ENCODE data around the gene DMRTC2.

The DMRTC2 gene

GRCh38 chr19:41850381-41850780 is 5.5 kb downstream of the DMRTC2 start:
- no peak overlapping the region for H3K4me3 ChIP-seq (ENCODE audit: low read length)
- no peak overlapping the region for H3K9ac ChIP-seq (ENCODE audit: low read length)
- no peaks in the 10 kb centered on the region for H3K4me1 ChIP-seq (ENCODE audit: control insufficient read depth, insufficient read depth, low read length)
- no peaks in the 10 kb centered on the region for H3K36me3 ChIP-seq (ENCODE audit: control insufficient read depth, insufficient read depth, low read length)
- H3K9me3 ChIP-seq (ENCODE audit: control insufficient read depth, low read length): no peaks in the 10 kb centered on the region
- H3K27me3 ChIP-seq (ENCODE audit: control insufficient read depth, insufficient read depth, low read length): peaks cover 10% of the 10 kb centered on the region

- Histone ChIP-seq H3K36me3 (ENCODE audit: control insufficient read depth, insufficient read depth, low read length) (no peaks in the 10 kb centered on the region), H3K27me3 (ENCODE audit: control insufficient read depth, insufficient read depth, low read length) (peaks cover 10% of the 10 kb centered on the region), H3K4me1 (ENCODE audit: control insufficient read depth, insufficient read depth, low read length) (no peaks in the 10 kb centered on the region), H3K9me3 (ENCODE audit: control insufficient read depth, low read length) (no peaks in the 10 kb centered on the region), H3K4me3 (ENCODE audit: low read length) (no peak overlapping the region), H3K9ac (ENCODE audit: low read length) (no peak overlapping the region)
Observed at GRCh38 chr19:41851456-41851855, 6.6 kb downstream of the DMRTC2 start.

- H3K4me1 ChIP-seq (ENCODE audit: control insufficient read depth, insufficient read depth, low read length): no peaks in the 10 kb centered on the region
- no peak overlapping the region for H3K4me3 ChIP-seq (ENCODE audit: low read length)
- no peak overlapping the region for H3K9ac ChIP-seq (ENCODE audit: low read length)
- H3K27me3 ChIP-seq (ENCODE audit: control insufficient read depth, insufficient read depth, low read length): peaks cover 10% of the 10 kb centered on the region
- no peaks in the 10 kb centered on the region for H3K36me3 ChIP-seq (ENCODE audit: control insufficient read depth, insufficient read depth, low read length)
- H3K9me3 ChIP-seq (ENCODE audit: control insufficient read depth, low read length): no peaks in the 10 kb centered on the region
Observed at GRCh38 chr19:41853344-41853743, 8.5 kb downstream of the DMRTC2 start.

GRCh38 chr19:41853768-41854167 is 8.9 kb downstream of the DMRTC2 start:
- no peak overlapping the region for H3K4me3 ChIP-seq (ENCODE audit: low read length)
- H3K4me1 ChIP-seq (ENCODE audit: control insufficient read depth, insufficient read depth, low read length): no peaks in the 10 kb centered on the region
- H3K9me3 ChIP-seq (ENCODE audit: control insufficient read depth, low read length): no peaks in the 10 kb centered on the region
- H3K36me3 ChIP-seq (ENCODE audit: control insufficient read depth, insufficient read depth, low read length): no peaks in the 10 kb centered on the region
- H3K27me3 ChIP-seq (ENCODE audit: control insufficient read depth, insufficient read depth, low read length): peaks cover 10% of the 10 kb centered on the region
- no peak overlapping the region for H3K9ac ChIP-seq (ENCODE audit: low read length)

DNA sequence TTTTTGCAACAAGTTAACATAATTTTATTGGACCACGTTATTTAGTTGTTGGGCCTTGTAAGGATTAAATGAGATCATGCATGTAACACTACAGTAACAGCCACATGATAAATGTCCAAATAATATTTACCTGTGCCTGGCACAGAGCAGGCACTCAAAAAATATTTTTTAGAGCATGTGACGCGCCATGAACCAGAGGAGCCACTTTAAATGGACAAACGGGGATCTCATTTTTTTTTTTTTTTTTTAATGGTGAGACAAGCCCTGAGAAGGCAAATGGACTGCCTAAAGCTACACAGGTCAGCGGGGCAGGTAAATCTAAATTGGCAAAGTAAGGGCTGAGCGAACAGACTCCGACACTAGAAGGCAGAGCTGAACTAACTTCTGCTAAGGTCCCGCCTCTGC is 14.4 kb downstream of the DMRTC2 start:
- H3K4me3 ChIP-seq (ENCODE audit: low read length): no peak overlapping the region
- H3K36me3 ChIP-seq (ENCODE audit: control insufficient read depth, insufficient read depth, low read length): peaks cover 4% of the 10 kb centered on the region
- no peaks in the 10 kb centered on the region for H3K9me3 ChIP-seq (ENCODE audit: control insufficient read depth, low read length)
- H3K27me3 ChIP-seq (ENCODE audit: control insufficient read depth, insufficient read depth, low read length): no peaks in the 10 kb centered on the region
- peaks cover 37% of the 10 kb centered on the region for H3K4me1 ChIP-seq (ENCODE audit: control insufficient read depth, insufficient read depth, low read length)
- H3K9ac ChIP-seq (ENCODE audit: low read length): peak overlapping the region; percentile 11

DNA sequence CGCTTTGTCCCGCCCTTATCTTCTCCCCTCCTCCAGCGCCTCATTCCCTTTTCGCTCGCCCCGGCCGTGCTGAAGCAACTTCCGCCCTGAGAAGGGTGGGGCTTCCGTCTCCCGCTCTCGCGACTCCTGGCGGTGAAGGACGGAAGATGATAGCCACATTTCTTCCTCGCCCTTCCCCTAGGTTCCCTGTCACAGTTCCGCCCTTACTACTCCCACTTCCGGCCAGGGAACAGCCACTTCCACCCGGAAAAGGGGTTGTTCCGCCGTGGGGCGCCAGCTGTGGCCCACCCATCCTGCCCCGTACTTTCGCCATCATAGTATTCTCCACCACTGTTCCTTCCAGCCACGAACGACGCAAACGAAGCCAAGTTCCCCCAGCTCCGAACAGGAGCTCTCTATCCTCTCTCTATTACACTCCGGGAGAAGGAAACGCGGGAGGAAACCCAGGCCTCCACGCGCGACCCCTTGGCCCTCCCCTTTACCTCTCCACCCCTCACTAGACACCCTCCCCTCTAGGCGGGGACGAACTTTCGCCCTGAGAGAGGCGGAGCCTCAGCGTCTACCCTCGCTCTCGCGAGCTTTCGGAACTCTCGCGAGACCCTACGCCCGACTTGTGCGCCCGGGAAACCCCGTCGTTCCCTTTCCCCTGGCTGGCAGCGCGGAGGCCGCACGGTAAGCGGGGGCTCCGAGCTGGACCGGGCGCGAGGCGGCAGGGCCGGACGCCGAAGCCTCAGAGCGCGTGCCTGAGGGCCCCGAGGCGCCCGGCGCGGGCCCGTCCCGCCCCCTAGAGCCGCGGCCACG is 15.0 kb downstream of the DMRTC2 start, which contains the start of gene RPS19:
Gene RPS19 (plus strand): TSS at position 638 of the 801 bp plus-strand sequence. CDS start 520 bp downstream, outside the sequence.
- peaks cover 37% of the 10 kb centered on the region for H3K4me1 ChIP-seq (ENCODE audit: control insufficient read depth, insufficient read depth, low read length)
- peak within 1 kb of the TSS; percentile 72 for H3K4me3 ChIP-seq (ENCODE audit: low read length)
- H3K9ac ChIP-seq (ENCODE audit: low read length): peak within 1 kb of the TSS; percentile 94

GRCh38 chr19:41860419-41861115 is 15.7 kb downstream of the DMRTC2 start:
- Histone ChIP-seq H3K9me3 (ENCODE audit: control insufficient read depth, low read length) (no peaks in the 10 kb centered on the region), H3K4me1 (ENCODE audit: control insufficient read depth, insufficient read depth, low read length) (peaks cover 37% of the 10 kb centered on the region), H3K36me3 (ENCODE audit: control insufficient read depth, insufficient read depth, low read length) (peaks cover 9% of the 10 kb centered on the region), H3K9ac (ENCODE audit: low read length) (peak overlapping the region; percentile 94), H3K4me3 (ENCODE audit: low read length) (peak overlapping the region; percentile 72), H3K27me3 (ENCODE audit: control insufficient read depth, insufficient read depth, low read length) (no peaks in the 10 kb centered on the region)

More for the DNA sequence above, 15.0 kb downstream of the DMRTC2 start, which contains the start of gene RPS19:
- Histone ChIP-seq H3K27me3 (ENCODE audit: control insufficient read depth, insufficient read depth, low read length) (no peaks in the 10 kb centered on the region), H3K36me3 (ENCODE audit: control insufficient read depth, insufficient read depth, low read length) (peaks cover 9% of the 10 kb centered on the region), H3K9me3 (ENCODE audit: control insufficient read depth, low read length) (no peaks in the 10 kb centered on the region)

GRCh38 chr19:41861116-41861768 is 16.4 kb downstream of the DMRTC2 start:
- peak overlapping the region; percentile 94 for H3K9ac ChIP-seq (ENCODE audit: low read length)
- peaks cover 9% of the 10 kb centered on the region for H3K36me3 ChIP-seq (ENCODE audit: control insufficient read depth, insufficient read depth, low read length)
- H3K27me3 ChIP-seq (ENCODE audit: control insufficient read depth, insufficient read depth, low read length): no peaks in the 10 kb centered on the region
- peaks cover 37% of the 10 kb centered on the region for H3K4me1 ChIP-seq (ENCODE audit: control insufficient read depth, insufficient read depth, low read length)
- H3K4me3 ChIP-seq (ENCODE audit: low read length): peak overlapping the region; percentile 72
- H3K9me3 ChIP-seq (ENCODE audit: control insufficient read depth, low read length): no peaks in the 10 kb centered on the region

DNA sequence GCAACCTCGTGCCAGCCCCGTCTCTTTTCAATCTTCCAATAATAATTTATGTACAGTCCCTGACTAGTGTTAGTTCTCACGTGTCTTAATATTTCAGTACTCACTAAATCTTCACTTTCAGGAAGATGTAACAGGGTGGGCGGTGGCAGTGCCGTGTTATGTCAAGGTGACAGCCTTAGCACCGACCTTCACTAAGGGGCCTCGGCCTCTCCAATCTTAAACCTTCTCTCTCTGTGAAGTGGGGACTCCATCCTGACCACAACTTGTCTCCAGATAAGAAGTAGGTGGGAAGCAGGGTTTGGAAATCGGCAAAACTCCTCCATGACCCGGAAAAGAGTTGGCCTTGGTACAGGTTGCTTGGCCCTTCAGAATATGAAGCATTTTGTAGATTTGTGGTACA is 17.0 kb downstream of the DMRTC2 start:
- Histone ChIP-seq H3K4me1 (ENCODE audit: control insufficient read depth, insufficient read depth, low read length) (peaks cover 37% of the 10 kb centered on the region), H3K9me3 (ENCODE audit: control insufficient read depth, low read length) (no peaks in the 10 kb centered on the region), H3K27me3 (ENCODE audit: control insufficient read depth, insufficient read depth, low read length) (no peaks in the 10 kb centered on the region), H3K9ac (ENCODE audit: low read length) (peak overlapping the region; percentile 94), H3K4me3 (ENCODE audit: low read length) (no peak overlapping the region), H3K36me3 (ENCODE audit: control insufficient read depth, insufficient read depth, low read length) (peaks cover 9% of the 10 kb centered on the region)

DNA sequence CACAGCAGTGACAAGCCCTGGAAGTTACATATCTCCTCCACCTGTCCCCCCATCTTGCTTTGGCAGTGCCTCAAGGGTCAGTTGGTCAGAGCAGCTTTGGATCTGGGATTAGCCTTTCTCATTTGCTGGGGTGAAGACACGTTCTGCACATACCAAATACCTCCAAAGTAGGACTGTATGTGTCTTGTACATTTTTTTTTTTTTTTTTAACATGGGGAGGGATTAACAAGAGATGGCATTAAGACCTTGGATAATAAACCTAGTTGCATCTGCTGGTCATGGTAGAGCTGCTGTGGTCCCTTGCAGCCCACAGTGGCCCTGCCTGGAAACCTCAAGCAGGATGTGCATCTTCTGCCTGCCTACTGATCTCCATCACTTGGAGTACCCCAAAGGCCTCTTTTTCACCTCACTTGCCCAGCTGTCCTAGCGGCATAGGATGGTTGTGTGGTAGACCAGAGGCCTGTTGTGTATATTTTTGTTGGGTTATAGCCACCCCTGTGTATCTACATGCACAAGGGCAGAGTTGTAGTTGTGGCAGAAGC is 17.7 kb downstream of the DMRTC2 start:
- peaks cover 37% of the 10 kb centered on the region for H3K4me1 ChIP-seq (ENCODE audit: control insufficient read depth, insufficient read depth, low read length)
- peaks cover 9% of the 10 kb centered on the region for H3K36me3 ChIP-seq (ENCODE audit: control insufficient read depth, insufficient read depth, low read length)
- no peak overlapping the region for H3K4me3 ChIP-seq (ENCODE audit: low read length)
- no peaks in the 10 kb centered on the region for H3K9me3 ChIP-seq (ENCODE audit: control insufficient read depth, low read length)
- peak overlapping the region; percentile 94 for H3K9ac ChIP-seq (ENCODE audit: low read length)
- no peaks in the 10 kb centered on the region for H3K27me3 ChIP-seq (ENCODE audit: control insufficient read depth, insufficient read depth, low read length)

DNA sequence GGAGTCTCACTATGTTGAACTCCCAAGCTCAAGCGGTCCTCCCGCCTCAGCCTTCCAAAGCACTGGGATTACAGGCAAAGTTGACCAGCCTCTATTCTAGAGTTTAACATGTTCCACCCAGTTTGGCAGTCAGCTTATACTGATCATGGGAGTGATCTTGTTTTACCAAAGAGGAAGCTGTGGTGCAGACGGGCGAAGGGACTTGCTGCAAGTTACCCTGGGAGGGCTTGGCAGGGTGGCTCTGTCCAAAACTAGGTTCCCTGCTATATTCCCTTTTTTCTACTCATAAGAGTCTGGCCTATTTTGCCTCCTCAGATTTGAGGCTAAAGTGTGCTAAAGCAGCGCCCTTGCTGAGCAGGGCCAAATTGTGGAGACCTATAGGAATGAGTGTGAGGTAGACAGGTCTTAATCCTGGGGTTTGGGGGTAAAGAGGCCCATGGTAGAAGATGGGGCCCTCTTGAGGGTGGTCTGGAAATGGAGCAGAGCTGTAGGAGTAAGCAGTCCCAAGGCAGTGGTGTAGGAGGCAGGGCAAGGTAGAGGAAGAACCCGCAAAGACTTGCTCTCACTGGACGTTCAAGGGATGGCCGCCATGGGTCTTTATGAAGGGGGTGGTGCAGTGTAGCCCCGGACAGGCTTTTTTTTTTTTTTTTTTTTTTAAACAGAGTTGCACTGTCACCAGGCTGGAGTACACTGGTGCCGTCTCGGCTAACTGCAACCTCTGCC is 18.5 kb downstream of the DMRTC2 start:
- Histone ChIP-seq H3K9me3 (ENCODE audit: control insufficient read depth, low read length) (no peaks in the 10 kb centered on the region), H3K4me1 (ENCODE audit: control insufficient read depth, insufficient read depth, low read length) (peaks cover 45% of the 10 kb centered on the region), H3K27me3 (ENCODE audit: control insufficient read depth, insufficient read depth, low read length) (no peaks in the 10 kb centered on the region), H3K4me3 (ENCODE audit: low read length) (no peak overlapping the region), H3K9ac (ENCODE audit: low read length) (peak overlapping the region; percentile 28), H3K36me3 (ENCODE audit: control insufficient read depth, insufficient read depth, low read length) (peaks cover 9% of the 10 kb centered on the region)

All from mucosa of stomach (tissue), 1 donor.